HG03196 (cell line): Measurements from ENCODE around the gene TECRL.

Source experiments
- ATAC-seq: cut with Tn5 transposase; IDR thresholded peaks from one replicate; pipeline ENCODE4 v1.9.1; 2021; ENCODE audit not compliant: unreplicated experiment

The TECRL gene, protein sequence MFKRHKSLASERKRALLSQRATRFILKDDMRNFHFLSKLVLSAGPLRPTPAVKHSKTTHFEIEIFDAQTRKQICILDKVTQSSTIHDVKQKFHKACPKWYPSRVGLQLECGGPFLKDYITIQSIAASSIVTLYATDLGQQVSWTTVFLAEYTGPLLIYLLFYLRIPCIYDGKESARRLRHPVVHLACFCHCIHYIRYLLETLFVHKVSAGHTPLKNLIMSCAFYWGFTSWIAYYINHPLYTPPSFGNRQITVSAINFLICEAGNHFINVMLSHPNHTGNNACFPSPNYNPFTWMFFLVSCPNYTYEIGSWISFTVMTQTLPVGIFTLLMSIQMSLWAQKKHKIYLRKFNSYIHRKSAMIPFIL

GRCh38 chr4:64409300-64409699 is at the start of gene TECRL:
TSS of gene TECRL (minus strand) at chr4:64409450. CDS start at chr4:64409351, 99 bp downstream.
- ATAC-seq, result no peak

GRCh38 chr4:64432674-64433073 is 23.4 kb upstream of the TECRL start:
- ATAC-seq, result no peak

- ATAC-seq, result no peak
These were observed 21.7 kb upstream of the TECRL start for GRCh38 chr4:64430933-64431332.

- ATAC-seq, result no peak
These were observed 8.7 kb upstream of the TECRL start for GRCh38 chr4:64417974-64418373.

DNA sequence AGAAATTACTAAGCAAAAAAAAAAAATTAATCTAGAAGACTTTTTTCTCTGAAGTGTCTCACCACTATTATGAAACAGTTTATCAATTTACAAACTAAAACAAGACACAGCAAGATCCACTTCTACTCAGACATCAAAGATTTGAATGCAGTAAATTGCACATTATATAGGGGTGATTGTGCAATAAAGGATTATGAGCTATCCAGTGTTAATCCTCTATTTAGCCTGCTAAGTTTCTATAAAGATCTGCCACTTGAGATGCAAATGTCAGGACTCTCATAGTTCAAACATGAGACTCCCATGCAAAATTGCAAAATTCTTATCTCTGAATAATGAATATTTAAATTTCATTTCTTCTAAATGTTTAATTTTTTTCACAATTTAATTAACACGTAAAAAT is 2.2 kb downstream of the TECRL start:
- ATAC-seq, result no peak

- no peak for ATAC-seq
These were observed 3.5 kb downstream of the TECRL start for GRCh38 chr4:64405761-64406160.

- ATAC-seq, result no peak
These were observed 6.6 kb downstream of the TECRL start for GRCh38 chr4:64402684-64403083.

GRCh38 chr4:64399313-64400109 is 9.7 kb downstream of the TECRL start:
- no peak for ATAC-seq

DNA sequence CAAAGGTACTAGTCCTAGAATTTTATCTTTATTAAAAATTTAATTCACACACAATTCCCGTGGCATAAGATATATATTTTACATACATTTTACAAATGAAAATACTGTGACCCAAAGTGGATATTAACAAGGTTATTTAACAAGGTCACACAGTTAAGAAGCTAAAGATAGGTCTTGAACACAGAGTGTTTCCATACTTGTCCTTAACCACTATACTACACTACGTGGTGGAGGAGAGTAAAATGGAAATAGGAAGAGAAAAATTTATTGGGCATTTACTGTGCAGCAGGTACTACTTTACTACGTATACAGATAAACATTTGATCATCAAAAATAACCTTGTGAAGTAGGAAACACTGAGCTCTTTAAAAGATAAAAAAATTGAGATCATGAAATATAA is 14.8 kb downstream of the TECRL start:
- no peak for ATAC-seq

GRCh38 chr4:64388252-64388651 is 21.0 kb downstream of the TECRL start:
- no peak for ATAC-seq

DNA sequence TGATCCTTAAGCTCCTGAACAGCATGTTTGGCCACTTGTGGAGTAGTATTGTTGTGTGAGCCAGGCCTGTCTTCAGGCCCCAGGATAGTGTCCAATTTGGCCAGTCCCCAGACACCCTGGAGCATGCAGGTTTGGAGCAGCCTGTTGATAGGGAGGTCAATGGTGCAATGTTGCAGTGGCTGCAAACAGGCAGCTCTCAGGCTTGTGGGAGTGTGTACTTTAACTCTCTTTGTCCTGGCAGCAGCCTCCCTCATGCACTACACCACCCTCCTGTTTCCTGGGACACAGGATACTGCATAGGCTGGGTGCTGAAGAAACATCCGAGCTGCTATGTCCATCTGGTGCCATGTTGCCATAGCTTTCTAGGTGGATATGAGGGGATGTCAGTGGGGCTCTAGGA is 24.0 kb downstream of the TECRL start:
- ATAC-seq, result no peak

GRCh38 chr4:64384237-64385203 is 24.7 kb downstream of the TECRL start:
- ATAC-seq, result no peak

GRCh38 chr4:64368741-64369140 is 40.5 kb downstream of the TECRL start:
- no peak for ATAC-seq

GRCh38 chr4:64361399-64361740 is 47.9 kb downstream of the TECRL start:
- no peak for ATAC-seq

- no peak for ATAC-seq
These were observed 48.4 kb downstream of the TECRL start for GRCh38 chr4:64360664-64361398.

DNA sequence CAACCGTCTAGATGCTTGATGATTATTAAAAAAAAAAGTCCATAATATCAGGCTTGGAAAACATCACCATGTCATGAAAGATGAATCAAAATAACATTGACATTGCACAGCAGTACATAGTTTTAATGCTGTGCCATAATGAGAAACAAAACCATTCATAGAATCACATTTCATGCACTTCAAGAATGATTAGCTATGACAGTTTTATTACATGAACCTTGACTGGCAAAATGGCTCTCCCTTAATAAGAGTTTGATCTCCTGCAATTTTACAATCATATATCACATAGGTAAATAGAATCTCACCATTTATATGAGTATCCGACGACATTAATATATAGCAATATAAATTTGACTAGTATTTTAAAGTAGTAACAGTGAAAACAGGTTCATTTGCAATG is 49.8 kb downstream of the TECRL start:
- ATAC-seq, result no peak

- no peak for ATAC-seq
These were observed 55.3 kb downstream of the TECRL start for GRCh38 chr4:64353904-64354303.

- ATAC-seq, result no peak
These were observed 67.5 kb downstream of the TECRL start for GRCh38 chr4:64341711-64342110.

- no peak for ATAC-seq
These were observed 68.8 kb downstream of the TECRL start for GRCh38 chr4:64340218-64341110.

GRCh38 chr4:64334964-64335363 is 74.3 kb downstream of the TECRL start:
- ATAC-seq, result no peak
